Peyer's patch (tissue), 4 donors: Measurements from ENCODE around the gene CSMD2. TPM values are rescaled to one million over a fixed set of nuclear protein-coding genes. Genes with fewer than 3 reads are reported as not detected.

ENCODE experiments used
- DNase-seq, 3 donors: peaks; one replicate each; pipeline ENCODE4 v3.0.0-alpha.2; 2017 to 2019
- H3K27ac ChIP-seq, 4 donors: fragments of 200-600 bp; sonication (generic); one replicate each; pipeline ENCODE4 v1.5.1; 2016 to 2019
- H3K27me3 ChIP-seq, 2 donors: fragments of 200-600 bp; sonication (generic); one replicate each; pipeline ENCODE4 v1.5.1; 2019
- H3K36me3 ChIP-seq, 3 donors: fragments of 200-600 bp; sonication (generic); one replicate each; pipeline ENCODE4 v1.5.1; 2016 to 2019
- H3K4me1 ChIP-seq, 4 donors: fragments of 200-600 bp; sonication (generic); one replicate each; pipeline ENCODE4 v1.5.1; 2016 to 2019
- H3K4me3 ChIP-seq, 4 donors: fragments of 200-600 bp; sonication (generic); 1 replicate in 3 of 4; 2 replicates in 1 of 4; pipeline ENCODE4 v1.5.1; 2016 to 2019; ENCODE audit warnings: mild to moderate bottlenecking in 1 of 4
- H3K9me3 ChIP-seq, 4 donors: fragments of 200-600 bp; sonication (generic); one replicate each; pipeline ENCODE4 v1.5.1; 2016 to 2019; ENCODE audit warnings: mild to moderate bottlenecking in 1 of 4
- POLR2A ChIP-seq, 2 donors: fragments of 450-650 bp; IDR thresholded peaks; one replicate each; pipeline ENCODE4 v1.5.1; 2017; ENCODE audit warnings: antibody characterized with exemption in 2 of 2, mild to moderate bottlenecking in 2 of 2, moderate library complexity in 2 of 2
- total RNA-seq, 4 donors: library from RNA; depleted of rRNA; stranded (reverse); fragments of >200 nt; gene quantifications; one replicate each; pipeline ENCODE4 v1.1.0, GENCODE V29; 2016
- TF ChIP-seq, protein P1 (sequence below), 6 experiments: fragments of 450-650 bp in 4 of 6; fragments of 200-600 bp in 2 of 6; sonication (generic) in 1 of 6; IDR thresholded peaks; one replicate each; pipeline ENCODE4 v1.5.1; 2017 to 2019; ENCODE audit warnings: antibody characterized with exemption in 6 of 6, mild to moderate bottlenecking in 3 of 6, moderate library complexity in 1 of 6

The CSMD2 gene
- total RNA-seq, 4 donors from 2014 or later = under 0.01 to 1.2 (median 0.70) TPM

DNA sequence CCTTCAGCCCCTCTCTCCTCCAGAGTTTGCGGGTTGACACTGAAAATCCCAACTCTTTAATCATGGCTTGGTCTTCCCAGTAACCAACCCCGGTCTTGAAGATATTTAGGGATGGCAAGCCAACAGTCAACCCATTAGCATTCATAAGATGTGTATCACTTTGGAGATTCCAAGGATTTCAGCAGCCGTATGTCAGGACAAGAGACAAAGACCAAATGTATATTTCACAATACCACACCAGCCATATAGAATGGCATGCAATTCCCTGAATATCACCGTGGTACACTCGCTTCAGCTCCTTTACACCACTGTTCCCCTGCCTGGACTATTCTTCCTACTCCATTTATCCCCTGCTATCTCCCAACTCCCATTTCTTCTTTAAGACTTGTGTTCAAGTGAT lies 109.2 kb downstream of the CSMD2 start:
- no peak for DNase-seq
- Histone ChIP-seq H3K27me3 (no peaks in the 10 kb centered on the region), H3K36me3 (no peaks in the 10 kb centered on the region), H3K27ac (no peak overlapping the region), H3K9me3 (no peaks in the 10 kb centered on the region), H3K4me1 (no peaks in the 10 kb centered on the region), H3K4me3 (no peak overlapping the region)
- TF ChIP-seq, protein P1, sequence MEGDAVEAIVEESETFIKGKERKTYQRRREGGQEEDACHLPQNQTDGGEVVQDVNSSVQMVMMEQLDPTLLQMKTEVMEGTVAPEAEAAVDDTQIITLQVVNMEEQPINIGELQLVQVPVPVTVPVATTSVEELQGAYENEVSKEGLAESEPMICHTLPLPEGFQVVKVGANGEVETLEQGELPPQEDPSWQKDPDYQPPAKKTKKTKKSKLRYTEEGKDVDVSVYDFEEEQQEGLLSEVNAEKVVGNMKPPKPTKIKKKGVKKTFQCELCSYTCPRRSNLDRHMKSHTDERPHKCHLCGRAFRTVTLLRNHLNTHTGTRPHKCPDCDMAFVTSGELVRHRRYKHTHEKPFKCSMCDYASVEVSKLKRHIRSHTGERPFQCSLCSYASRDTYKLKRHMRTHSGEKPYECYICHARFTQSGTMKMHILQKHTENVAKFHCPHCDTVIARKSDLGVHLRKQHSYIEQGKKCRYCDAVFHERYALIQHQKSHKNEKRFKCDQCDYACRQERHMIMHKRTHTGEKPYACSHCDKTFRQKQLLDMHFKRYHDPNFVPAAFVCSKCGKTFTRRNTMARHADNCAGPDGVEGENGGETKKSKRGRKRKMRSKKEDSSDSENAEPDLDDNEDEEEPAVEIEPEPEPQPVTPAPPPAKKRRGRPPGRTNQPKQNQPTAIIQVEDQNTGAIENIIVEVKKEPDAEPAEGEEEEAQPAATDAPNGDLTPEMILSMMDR (IDR thresholded peaks at IDR 0.05) = no peak
- TF ChIP-seq POLR2A (IDR thresholded peaks at IDR 0.05) = no peak

DNA sequence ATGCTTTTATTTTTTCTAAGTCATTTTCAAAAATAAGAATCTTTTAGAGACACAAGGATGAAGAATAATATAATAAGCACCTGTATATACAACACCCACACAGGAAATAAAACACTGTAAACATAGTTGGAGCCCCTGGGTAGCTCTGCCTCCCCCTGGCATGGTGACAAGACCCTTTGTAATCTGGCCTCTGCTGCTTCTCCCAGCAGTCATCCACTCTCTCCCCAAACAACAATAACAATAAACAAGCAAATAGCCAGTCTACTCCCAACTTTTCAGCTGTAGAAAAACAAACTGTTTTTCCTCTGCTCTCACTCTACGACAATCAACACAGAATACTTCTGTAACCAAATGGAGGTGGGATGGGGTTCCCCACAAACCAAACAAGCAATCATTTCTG lies 110.1 kb downstream of the CSMD2 start:
- no peak overlapping the region for H3K27ac ChIP-seq
- H3K9me3 ChIP-seq = no peaks in the 10 kb centered on the region
- no peaks in the 10 kb centered on the region for H3K4me1 ChIP-seq
- H3K27me3 ChIP-seq = no peaks in the 10 kb centered on the region
- no peak overlapping the region for H3K4me3 ChIP-seq
- no peaks in the 10 kb centered on the region for H3K36me3 ChIP-seq
- no peak for DNase-seq
- TF ChIP-seq, protein P1 (IDR thresholded peaks at IDR 0.05) = no peak
- no peak for TF ChIP-seq POLR2A (IDR thresholded peaks at IDR 0.05)

DNA sequence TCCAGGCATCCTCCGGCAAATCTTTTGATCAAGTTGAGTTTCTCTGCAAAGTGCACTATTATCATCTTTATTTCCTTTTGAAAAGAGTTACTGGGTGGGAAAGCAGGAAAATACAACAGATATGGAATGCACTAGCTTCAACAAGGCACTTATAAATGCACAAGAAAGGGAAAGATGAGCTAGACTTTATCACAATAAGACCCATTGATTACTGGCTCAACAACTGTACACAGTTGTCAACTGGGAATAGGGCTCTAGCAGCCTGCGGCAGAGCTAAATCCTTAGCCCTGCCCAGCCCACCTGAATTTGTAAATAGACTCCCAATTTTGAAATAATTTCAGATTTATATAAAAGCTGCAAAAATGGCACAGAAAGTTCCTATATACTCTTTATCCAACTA lies 111.4 kb downstream of the CSMD2 start:
- Histone ChIP-seq H3K9me3 (no peaks in the 10 kb centered on the region), H3K4me3 (no peak overlapping the region), H3K4me1 (no peaks in the 10 kb centered on the region), H3K27ac (no peak overlapping the region), H3K27me3 (no peaks in the 10 kb centered on the region), H3K36me3 (no peaks in the 10 kb centered on the region)
- no peak for DNase-seq
- TF ChIP-seq, protein P1 (IDR thresholded peaks at IDR 0.05) = no peak
- no peak for TF ChIP-seq POLR2A (IDR thresholded peaks at IDR 0.05)

DNA sequence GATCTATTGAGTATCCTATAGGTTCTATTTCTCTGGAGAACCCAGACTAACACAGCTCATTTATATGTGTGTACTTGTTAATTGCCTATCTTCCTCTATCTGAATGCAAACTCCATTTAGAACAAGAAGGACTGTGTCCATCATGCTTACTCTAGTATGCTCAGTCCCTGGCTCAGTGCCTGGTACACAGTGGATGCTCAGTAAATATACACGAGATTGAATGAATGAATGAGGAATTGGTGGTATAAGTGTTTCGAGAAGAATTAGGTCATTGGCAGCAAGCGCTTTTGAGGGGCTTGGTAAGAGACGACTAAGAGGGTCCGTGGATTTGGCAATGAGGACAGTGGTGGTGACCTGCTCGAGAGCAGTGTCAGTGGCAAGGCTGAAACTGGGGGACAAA lies 112.5 kb downstream of the CSMD2 start:
- H3K9me3 ChIP-seq = no peaks in the 10 kb centered on the region
- no peak for DNase-seq
- no peak for TF ChIP-seq POLR2A (IDR thresholded peaks at IDR 0.05)
- TF ChIP-seq, protein P1 (IDR thresholded peaks at IDR 0.05) = no peak
- H3K4me3 ChIP-seq = no peak overlapping the region
- no peaks in the 10 kb centered on the region for H3K36me3 ChIP-seq
- no peaks in the 10 kb centered on the region for H3K4me1 ChIP-seq
- no peak overlapping the region for H3K27ac ChIP-seq
- H3K27me3 ChIP-seq = no peaks in the 10 kb centered on the region

DNA sequence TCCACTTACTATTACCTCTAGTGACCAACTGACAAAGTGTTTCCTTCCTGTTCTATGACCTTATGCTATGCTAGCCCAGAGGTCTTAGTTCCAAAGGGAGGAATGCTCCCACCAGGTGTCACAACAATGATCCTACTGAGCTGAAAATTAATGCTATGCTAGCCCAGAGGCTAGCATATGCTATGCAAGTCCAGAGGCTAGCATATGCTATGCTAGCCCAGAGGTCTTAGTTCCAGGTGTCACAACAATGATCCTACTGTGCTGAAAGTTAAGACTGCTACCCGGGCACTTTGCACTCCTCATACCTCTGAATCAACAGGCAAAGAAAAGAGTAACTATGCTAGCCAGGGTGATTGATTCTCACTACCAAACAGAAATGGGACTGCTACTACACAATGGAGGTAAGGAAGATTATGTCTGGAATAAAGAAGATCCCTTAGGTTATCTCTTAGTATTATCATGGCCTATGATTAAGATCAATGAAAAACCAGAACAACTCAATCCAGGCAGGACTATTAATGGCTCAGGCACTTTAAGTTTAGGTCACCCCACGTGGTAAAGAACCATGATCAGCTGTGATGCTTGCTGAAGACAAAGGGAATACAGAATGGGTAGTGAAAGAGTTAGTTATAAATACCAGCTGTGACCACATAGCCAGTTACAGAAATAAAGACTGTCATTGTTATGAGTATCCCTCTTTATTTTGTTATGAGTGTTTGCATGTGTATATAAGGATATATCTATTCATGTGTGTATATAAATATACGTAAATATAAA lies 114.1 kb downstream of the CSMD2 start:
- no peaks in the 10 kb centered on the region for H3K36me3 ChIP-seq
- H3K27ac ChIP-seq = no peak overlapping the region
- no peaks in the 10 kb centered on the region for H3K27me3 ChIP-seq
- no peak for TF ChIP-seq POLR2A (IDR thresholded peaks at IDR 0.05)
- TF ChIP-seq, protein P1 (IDR thresholded peaks at IDR 0.05) = no peak
- no peaks in the 10 kb centered on the region for H3K9me3 ChIP-seq
- DNase-seq = no peak
- H3K4me3 ChIP-seq = no peak overlapping the region
- no peaks in the 10 kb centered on the region for H3K4me1 ChIP-seq
